Upper lobe of left lung (tissue), 4 donors: ENCODE measurements around the gene PLB1.

Source experiments
- POLR2A ChIP-seq, 4 donors: fragments of 450-650 bp; IDR thresholded peaks; one replicate each; pipeline ENCODE4 v1.5.1; 2016 to 2017; ENCODE audit warnings: antibody characterized with exemption in 4 of 4, mild to moderate bottlenecking in 2 of 4
- POLR2AphosphoS5 ChIP-seq, 2 donors: sonication (generic); formaldehyde crosslinking; IDR thresholded peaks; one replicate each; pipeline ENCODE4 v1.5.1; 2017; ENCODE audit warnings: antibody characterized with exemption in 2 of 2
- TF ChIP-seq, protein P1 (sequence below), 6 experiments: fragments of 450-650 bp in 4 of 6; fragments of 200-600 bp in 2 of 6; sonication (generic) in 2 of 6; IDR thresholded peaks; one replicate each; pipeline ENCODE4 v1.5.1; 2016 to 2019; ENCODE audit warnings: antibody characterized with exemption in 6 of 6

DNA sequence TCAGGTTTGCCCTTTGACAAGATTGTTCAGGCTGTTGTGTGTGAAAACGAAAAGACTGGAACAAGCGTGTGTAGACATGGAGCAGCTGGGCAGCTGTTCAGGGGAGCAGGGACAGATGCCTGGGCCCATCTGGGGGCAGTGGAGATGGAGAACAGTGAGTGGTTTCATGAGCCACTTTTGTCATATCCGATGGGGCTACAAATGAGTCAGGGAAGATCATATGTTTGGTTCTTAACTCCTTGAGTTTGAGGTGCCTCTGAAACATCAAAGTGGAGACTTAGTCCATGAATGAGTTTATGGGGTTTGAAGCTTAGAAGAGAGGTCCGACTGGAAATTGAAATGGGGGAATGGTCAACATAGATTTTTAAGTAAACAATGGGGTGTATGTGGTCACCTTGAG, 9.3 kb upstream of the PLB1 start:
- TF ChIP-seq POLR2A (IDR thresholded peaks at IDR 0.05) = no peak
- TF ChIP-seq, protein P1, sequence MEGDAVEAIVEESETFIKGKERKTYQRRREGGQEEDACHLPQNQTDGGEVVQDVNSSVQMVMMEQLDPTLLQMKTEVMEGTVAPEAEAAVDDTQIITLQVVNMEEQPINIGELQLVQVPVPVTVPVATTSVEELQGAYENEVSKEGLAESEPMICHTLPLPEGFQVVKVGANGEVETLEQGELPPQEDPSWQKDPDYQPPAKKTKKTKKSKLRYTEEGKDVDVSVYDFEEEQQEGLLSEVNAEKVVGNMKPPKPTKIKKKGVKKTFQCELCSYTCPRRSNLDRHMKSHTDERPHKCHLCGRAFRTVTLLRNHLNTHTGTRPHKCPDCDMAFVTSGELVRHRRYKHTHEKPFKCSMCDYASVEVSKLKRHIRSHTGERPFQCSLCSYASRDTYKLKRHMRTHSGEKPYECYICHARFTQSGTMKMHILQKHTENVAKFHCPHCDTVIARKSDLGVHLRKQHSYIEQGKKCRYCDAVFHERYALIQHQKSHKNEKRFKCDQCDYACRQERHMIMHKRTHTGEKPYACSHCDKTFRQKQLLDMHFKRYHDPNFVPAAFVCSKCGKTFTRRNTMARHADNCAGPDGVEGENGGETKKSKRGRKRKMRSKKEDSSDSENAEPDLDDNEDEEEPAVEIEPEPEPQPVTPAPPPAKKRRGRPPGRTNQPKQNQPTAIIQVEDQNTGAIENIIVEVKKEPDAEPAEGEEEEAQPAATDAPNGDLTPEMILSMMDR (IDR thresholded peaks at IDR 0.05) = no peak
- TF ChIP-seq POLR2AphosphoS5 (IDR thresholded peaks at IDR 0.05) = no peak
